GM04503 (cell line): ENCODE measurements around the gene H2BW1.
"Not testable (repeated sequence)": the region's sequence is repeated elsewhere in the genome, so short reads cannot be mapped to it uniquely, and the experiment has no call there.

Source experiments
- DNase-seq: peaks from one replicate; pipeline ENCODE4 v3.0.0-alpha.2; 2012; ENCODE audit warnings: low read depth

H2BW1 gene, protein sequence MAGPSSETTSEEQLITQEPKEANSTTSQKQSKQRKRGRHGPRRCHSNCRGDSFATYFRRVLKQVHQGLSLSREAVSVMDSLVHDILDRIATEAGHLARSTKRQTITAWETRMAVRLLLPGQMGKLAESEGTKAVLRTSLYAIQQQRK

DNA sequence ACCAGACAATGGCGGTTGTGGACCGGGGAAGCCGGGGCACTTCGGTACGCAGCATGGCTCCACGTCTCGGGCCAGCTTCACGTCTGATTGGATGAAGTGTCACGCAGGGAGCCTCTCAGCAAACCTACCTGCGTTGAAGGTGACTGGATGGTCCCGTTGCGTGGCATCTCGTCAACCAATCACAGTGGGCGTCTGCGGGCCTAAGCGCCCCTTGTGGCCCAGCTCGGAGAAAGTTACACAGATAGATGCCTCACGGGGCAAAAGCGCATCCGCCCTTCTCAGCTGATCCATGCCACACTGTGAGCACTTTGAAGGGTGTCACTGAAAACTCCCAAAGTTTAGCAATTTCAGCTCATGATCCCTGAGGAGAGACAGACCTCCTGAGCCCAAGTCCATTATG, at the start of gene H2BW1:
Gene H2BW1, minus strand, starts transcription at position 103 of the 400 bp plus-strand sequence. CDS start 132 bp downstream, outside the sequence.
- DNase-seq: no peak

DNA sequence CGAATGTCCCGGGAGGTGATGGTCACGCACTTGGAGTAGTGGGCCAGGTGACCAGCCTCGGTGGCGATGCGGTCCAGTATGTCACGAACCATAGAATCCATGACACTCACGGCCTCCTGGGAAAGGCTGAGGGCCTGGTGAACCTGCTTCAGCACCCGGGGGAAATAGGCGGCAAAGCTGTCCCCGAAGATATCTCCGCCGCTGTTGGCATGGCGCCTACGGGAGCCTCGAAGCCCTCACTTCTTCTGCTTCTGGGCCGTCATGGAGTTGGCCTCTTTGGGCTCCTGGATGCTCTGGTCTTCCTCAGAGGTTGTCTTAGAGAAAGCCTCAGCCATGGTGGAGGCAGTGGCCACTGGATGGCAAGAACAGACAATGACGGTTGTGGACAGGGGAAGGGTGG, 49.1 kb upstream of the H2BW1 start:
- not testable (repeated sequence) for DNase-seq

DNA sequence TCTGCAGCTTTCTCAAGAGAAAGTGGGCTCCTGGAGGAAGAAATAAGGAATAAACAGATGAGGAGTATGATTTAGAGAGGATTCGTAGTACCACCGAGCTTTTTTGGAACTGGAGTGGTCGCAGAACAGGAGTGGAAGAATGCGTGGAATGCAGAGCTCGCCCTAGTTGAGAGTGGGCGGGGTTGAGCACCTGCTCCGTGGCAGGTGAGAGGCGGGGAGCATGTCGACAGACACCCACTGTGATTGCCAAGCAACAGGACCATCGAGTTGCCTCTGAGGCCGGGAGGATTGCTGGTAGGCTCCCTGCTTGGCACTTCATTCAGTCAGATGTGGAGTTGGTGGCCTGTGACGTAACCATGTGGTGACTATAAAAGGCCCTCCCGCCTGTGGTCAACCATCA, 41.4 kb upstream of the H2BW1 start:
- DNase-seq: not testable (repeated sequence)

DNA sequence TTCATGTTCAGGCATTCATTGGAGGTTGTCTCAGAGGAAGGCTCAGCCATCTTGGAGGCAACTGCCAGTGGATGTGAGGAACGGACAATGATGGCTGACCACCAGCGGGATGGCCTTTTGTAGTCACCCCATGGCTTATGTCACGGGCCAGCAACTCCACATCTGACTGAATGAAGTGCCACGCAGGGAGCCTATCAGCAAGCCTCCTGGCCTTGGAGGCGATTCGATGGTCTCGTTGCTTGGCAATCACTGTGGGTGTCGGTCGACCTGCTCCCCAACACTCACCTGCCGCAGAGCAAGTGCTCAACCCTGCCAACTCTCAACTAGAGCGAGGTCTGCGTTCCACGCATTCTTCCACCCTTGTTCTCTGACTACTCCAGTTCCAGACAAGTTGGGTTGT, 33.7 kb upstream of the H2BW1 start:
- DNase-seq: no peak

DNA sequence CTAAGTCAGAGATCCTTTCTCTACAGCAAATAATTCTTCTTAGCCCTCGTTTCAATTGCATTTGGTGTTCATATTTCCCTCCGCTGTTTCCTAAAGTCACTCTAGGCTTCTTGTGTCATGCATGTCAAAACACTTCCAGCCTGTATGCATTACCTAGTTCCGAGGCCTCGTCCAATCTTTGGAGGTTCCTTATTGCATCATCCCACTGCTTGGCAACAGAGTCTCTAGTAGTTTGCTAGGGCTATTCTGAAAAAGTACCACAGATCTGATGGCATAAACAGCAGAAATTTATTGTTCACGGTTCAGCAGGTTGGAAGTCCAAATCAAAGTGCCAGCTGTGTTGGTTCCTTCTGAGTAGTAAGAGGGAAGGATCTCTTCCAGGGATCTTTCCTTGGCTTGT, 32.1 kb upstream of the H2BW1 start:
- DNase-seq: no peak

DNA sequence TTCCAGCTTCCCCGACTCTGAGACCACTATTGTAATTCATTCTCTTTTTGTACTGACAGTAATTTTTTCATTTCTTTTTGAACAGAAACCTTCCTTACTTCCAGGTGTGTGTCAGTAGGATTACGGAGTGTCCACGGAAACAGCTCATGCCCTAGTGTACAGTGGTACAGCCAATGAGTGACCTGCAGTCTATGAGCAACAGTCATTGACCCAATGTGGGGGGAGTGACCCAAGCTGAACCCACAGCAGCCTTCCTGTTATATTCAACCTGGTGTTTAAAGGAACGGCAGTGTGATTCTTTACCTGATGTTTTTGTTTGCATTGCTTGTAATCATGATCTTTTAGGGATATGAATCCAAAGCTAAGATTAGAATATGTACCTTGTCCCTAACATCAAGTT, 27.5 kb upstream of the H2BW1 start:
- no peak for DNase-seq

DNA sequence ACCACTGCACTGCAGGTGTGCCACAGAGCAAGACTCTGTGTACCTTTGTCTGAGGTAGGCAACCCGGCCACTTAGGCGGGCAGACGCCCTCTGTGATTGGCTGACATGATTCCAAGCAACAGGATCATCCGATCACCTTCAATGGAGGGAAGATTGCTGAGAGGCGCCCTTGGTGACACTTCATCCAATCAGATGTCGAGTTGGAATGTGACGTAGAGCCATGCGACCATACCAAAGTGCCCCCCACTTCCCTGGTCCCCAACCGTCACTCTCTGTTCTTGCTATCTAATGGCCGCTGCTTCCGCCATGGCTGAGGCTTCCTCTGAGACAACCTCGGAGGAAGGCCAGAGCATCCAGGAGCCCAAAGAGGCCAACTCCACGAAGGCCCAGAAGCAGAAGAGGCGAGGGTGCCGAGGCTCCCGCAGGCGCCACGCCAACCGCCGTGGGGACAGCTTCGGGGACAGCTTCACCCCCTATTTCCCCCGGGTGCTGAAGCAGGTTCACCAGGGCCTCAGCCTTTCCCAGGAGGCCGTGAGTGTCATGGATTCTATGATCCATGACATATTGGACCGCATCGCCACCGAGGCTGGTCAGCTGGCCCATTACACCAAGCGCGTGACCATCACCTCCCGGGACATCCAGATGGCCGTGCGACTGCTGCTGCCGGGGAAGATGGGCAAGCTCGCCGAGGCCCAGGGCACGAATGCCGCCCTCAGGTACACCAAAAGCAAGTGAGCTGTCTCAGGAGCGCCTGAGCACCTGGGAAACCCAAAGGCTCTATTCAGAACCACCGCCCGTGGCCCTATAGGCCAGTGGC, 26.4 kb upstream of the H2BW1 start, which contains the start of gene H2BW2:
Gene H2BW2, plus strand, starts transcription at position 268 of the 817 bp plus-strand sequence. Its CDS starts 39 bp downstream, at position 307.
- DNase-seq: no peak

DNA sequence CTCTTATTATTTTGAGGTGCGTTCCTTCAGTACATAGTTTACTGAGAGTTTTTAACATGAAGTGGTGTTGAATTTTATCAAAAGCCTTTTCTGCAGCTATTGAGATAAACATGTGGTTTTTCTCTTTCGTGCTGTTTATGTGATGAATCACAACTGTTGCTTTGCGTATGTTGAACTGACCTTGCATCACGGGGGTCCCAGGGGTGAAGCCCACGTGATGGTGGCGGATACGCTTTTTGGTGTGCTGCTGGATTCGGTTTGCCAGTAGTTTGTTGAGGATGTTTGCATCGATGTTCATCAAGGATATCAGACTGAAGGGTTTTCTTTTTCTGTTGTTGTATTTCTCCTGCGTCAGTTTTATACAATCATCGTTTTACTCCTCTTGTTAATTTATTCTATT, 4.6 kb upstream of the H2BW1 start:
- DNase-seq: no peak

DNA sequence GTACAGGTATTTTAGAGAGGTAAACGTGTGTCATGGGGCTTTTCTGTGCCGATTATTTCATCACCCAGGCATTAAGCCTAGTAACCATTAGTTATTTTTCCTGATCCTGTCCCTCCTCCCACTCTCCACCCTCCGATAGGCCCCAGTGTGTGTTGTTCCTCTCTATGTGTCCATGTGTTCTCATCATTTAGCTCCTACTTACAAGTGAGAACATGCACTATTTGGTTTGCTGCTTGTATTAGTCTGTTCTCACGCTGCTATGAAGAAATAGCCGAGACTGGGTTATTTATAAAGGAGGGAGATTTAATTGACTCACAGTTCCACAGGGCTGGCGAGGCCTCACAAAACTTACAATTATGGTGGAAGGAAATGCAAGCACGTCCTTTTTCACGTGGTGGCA, 2.1 kb upstream of the H2BW1 start:
- not testable (repeated sequence) for DNase-seq

DNA sequence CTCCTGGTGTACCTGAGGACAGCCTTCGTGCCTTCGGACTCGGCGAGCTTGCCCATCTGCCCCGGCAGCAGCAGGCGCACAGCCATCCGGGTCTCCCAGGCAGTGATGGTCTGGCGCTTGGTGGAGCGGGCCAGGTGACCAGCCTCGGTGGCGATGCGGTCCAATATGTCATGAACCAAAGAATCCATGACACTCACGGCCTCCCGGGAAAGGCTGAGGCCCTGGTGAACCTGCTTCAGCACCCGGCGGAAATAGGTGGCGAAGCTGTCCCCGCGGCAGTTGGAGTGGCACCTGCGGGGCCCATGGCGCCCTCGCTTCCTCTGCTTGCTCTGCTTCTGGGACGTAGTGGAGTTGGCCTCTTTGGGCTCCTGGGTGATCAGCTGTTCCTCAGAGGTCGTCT, 350 bp downstream of the H2BW1 start:
- DNase-seq: no peak

DNA sequence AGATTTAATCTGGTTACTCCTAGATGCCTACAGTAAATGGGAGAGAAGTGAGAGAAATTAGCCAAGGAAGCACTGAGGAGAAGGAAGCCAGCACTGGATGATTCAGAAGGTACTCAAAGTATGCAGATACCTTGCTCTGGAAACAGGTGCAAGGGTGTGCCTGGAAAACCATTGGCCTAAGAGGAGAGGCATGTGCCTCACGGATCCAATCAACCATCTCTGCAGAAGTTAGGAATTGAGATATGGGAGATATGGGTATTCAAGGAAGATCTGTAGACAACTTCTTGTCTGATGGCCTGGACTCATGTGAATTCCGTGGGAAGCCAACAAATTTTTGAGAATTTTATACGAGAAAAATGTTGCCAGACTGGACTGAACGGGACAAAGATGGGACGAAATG, 4.7 kb downstream of the H2BW1 start:
- DNase-seq: no peak

DNA sequence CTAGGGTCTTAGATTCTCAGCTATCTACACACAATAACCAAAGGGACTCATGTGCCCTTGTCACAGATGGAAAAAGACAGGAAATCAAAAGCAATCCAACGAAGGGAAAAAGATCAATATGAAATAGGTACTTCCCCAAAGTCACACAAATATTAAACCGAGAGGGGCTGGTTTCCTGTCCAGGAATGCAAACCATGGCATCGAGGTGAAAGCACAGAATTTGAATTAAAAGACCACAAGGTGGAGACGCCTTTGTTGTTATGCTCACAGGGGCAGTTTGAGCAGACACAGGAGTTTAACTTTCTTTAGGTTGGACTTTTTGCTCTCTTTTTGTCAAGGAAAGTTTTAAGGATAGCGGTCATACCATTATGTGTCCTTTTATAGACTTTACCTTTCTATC, 14.3 kb downstream of the H2BW1 start:
- DNase-seq: no peak

DNA sequence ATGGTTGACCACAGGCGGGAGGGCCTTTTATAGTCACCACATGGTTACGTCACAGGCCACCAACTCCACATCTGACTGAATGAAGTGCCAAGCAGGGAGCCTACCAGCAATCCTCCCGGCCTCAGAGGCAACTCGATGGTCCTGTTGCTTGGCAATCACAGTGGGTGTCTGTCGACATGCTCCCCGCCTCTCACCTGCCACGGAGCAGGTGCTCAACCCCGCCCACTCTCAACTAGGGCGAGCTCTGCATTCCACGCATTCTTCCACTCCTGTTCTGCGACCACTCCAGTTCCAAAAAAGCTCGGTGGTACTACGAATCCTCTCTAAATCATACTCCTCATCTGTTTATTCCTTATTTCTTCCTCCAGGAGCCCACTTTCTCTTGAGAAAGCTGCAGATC, 30.0 kb downstream of the H2BW1 start:
- not testable (repeated sequence) for DNase-seq

DNA sequence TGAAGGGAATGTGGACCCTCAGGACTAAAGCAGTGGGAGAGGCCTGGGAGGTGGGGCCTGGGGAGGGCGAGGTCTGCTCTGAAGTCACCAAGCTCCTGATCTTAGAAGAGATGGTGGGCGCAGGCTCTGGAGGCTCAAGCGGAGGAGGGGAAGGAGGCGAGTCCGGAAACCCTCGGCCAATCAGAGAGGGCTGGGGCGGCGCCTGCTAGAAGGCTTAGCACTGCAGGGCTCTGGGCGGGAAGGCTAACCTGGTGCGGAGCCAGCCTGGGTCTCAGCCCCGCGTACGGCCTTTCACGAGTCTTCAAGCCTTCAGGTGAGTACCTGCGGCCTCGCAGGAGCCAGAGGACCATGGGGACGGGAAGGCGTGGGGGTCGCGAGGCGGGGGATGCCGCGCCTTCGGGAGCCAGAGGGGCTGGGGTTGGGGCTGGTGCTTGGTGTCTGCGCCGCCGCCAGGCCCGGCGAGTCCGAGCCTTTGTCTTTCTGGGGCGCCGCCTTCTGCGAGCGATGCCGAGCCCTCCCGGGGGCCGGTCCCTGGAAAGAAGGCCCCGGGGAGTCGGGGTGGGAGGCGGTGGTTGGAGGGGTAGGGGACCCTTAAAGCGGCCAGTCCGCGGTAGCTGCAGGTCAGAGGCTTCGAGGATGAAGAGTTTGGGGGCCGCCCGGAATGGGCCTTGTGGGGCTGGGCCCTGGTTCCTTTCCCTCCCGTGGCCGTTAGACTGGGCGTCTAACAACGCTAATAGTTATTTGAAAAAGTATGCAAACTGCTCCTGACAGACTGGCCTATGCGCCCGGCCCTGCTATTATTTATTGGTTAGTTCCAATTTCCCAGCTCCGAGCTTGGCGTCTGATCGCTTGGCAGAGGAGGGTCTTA, 50.9 kb downstream of the H2BW1 start, which contains the start of gene TMSB15B:
Gene TMSB15B, plus strand, starts transcription at position 217 of the 868 bp plus-strand sequence.
- not testable (repeated sequence) for DNase-seq
